GM20431 (cell line): ENCODE measurements around the gene FBXW7.

ENCODE experiments used
- in situ Hi-C: fragments of 300-500 bp; cut with MseI, MboI; formaldehyde crosslinking; loops from one replicate; pipeline ENCODE4 v1.15.0; 2020; ENCODE audit warnings: low sequenced_read_pairs; ENCODE audit not compliant: unreplicated experiment

The FBXW7 gene

GRCh38 chr4:152309418-152309817, 226.5 kb downstream of the FBXW7 start:
- in situ Hi-C loops = no loop called here

- in situ Hi-C loops = no loop called here
Measured at GRCh38 chr4:152308951-152309350, 226.9 kb downstream of the FBXW7 start.

DNA sequence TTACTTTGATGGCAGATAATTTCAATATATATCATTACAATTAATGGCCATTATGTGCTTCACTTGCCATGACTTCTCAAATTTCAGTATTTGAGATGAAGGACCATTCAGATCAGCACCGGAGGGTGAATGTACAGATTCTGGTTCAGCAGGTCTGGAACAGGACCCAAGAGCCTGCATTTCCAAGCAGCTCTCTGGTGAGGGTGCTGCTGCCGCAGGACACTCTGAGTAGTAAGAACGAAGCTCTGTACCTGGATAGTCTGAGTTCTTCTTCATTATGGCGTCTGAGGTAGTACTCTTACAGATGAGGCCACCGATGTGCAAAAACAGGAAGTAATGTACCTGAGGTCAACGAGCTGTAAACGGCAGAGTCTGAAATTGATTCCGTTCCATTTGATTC, 228.2 kb downstream of the FBXW7 start:
- in situ Hi-C loops = no loop called here

DNA sequence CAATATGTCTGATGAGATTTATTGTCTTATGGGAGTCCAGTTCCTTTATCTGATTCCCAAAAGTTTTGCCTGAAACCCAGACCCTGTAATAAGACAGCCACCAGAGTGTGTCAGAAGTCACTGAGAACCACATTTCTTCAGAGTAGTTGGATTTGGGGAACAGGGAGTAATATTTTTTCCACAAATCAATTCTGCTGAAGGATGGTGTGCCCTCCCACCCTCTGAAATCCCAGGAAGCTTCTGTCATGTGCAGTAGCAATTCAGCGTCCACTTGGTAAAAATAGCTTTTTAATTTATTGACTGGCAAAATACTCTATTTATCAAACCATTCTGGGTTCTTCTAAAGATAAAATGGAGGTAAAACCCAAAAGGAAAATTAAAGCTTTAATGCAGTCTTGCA, 229.4 kb downstream of the FBXW7 start:
- in situ Hi-C loops = no loop called here

DNA sequence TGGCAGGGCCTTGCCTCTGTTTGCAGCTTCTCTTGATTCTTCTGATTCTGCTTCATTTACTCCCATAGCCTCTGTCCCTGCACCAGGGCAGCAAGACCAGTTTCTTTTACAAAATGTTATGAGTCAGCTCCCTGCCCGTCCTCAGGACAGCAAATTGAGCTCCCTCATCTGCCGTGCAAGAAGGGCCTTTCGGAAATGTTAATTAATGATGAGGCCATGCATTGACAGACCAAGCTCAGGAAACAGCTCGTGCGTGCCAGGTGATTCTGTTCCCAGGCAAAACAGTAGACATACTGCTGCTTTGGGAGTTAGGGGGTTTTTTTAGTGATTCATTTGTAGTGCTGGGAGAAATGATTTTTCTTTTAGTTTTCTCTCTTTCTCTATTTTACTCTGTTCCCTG, 231.7 kb downstream of the FBXW7 start:
- in situ Hi-C loops = no loop called here

- in situ Hi-C loops = no loop called here
Measured at GRCh38 chr4:152301381-152301780, 234.5 kb downstream of the FBXW7 start.

- in situ Hi-C loops = no loop called here
Measured at GRCh38 chr4:152299553-152299952, 236.3 kb downstream of the FBXW7 start.

DNA sequence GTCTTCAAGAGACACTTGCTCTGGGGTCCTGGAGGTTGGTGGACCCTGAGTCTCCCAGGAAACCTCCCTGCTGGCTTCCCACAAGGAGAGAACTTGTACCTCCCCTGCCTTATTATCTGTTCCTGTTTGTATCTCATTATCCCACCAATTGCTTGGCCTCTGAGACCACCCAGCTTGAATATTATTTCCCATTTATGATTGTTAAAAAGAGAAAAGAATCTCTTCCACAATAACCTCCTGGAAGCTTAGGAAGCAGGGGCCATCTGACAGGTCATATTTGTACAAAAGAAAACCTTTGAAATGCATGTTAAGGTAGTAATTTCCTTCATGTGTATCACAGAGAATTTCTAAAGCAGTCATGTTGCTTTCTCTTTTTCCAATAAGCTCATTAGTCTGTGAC, 239.5 kb downstream of the FBXW7 start:
- in situ Hi-C loops = no loop called here

GRCh38 chr4:152294765-152295164, 241.1 kb downstream of the FBXW7 start:
- in situ Hi-C loops = no loop called here

DNA sequence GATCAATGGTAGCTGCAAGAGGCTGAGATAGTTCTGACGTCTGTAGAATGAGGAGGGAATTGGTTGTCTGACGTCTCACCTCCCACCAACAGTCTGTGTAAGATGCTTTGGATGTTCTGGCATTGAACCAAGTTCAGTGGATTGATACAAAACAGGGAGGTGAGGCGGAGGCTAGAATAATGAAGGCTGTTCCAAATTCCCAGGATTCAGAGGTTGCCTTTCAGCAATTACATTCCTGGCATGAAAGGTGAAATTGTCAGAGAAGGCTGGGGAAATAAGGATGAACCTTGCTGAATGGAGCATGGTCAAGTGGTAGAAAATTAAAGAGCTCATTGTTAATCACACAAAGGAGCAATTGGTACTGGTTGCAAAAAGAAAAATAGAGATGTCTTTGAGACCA, 241.6 kb downstream of the FBXW7 start:
- in situ Hi-C loops = no loop called here

DNA sequence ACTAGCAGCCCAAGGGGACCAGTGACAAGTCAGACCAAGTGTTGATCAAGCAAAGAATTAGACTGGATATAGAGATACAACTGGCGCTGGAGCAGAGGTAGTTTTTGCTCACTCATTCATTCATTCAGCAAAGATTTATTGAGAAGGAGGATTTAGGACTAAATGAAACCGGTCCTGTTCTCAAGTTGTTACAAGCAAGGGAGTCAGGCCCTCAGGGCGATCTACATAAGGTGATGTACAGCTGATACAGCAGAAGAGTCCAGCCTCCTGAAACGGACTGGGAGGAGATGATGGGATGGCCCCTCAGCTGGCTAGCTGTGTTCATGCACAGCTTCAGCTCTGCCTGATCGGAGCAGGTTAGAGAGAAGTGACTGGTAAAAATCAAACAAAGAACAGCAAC, 242.4 kb downstream of the FBXW7 start:
- in situ Hi-C loops = no loop called here

- in situ Hi-C loops = no loop called here
Measured at GRCh38 chr4:152290366-152290921, 245.4 kb downstream of the FBXW7 start.

GRCh38 chr4:152289941-152290340, 246.0 kb downstream of the FBXW7 start:
- in situ Hi-C loops = no loop called here

- in situ Hi-C loops = no loop called here
Measured at GRCh38 chr4:152289541-152289940, 246.4 kb downstream of the FBXW7 start.

DNA sequence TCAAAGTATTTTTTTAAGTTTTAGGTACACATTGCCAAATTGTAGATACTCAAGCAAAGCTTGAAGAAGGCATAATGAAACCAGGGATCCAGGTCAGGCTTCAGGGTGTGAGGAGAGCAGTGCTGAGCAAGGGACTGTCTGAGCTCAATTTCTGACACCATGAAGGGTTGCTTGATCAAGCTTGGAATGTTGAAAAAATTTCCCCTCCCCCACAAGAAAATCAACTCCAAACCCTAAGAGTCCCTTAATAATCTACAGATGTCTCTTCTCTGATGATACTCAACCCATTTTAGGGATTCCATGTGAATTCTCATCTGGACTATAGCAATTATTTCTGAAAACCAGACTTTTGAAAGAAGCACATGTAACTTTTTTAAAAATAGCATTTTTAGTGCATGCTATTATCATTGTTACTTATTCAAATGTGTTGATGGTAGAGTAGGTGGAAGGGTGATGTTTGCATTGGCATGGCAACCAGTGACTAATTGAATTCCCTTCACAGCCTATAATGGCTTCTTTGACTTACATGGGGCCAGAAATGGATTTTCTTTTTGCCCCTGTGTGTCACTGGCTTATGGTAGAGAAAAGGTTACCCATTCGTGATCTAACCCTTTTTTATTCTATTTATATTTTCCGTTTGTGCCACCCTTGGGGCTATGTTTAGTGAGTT, 252.0 kb downstream of the FBXW7 start:
- in situ Hi-C loops = no loop called here

DNA sequence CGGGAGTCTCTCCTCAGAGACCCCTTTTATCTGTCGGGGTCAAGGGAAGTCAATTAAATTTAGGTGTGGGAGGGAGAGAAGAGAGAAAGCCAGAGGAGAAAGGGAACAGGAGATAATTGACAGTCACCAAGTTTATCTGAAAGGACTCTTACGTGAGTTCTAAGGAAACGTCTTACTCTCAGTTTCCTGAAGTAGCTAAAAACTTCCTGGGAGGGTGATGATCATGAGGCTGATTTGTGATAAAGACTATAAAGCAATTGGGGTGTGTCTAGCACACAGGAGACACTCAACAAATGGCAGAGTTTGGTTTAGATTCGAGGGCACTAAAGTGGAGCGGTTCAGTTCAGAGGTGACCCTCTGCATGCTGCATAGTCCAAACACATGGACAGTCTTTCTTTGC, 254.1 kb downstream of the FBXW7 start:
- in situ Hi-C loops = no loop called here

DNA sequence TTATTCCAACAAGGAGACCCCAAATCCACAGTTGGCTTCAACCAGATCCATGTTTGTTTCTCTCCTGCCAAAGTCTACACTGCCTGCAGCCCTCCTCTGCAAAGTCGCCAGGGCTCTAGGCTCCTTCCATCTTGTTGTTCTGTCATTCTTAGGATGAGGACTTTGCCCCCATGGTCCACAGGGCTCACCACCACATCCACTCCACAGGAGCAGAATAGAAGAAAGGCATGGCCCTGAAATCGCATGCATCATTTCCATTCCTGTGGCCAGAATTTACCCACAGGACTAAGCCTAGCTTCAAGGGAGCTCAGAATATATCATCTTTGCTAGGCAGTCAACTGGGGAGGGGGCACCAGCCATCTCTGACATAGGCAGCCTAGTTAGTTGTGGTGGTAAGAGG, 254.7 kb downstream of the FBXW7 start:
- in situ Hi-C loops = no loop called here

GRCh38 chr4:152279234-152279566, 256.7 kb downstream of the FBXW7 start:
- in situ Hi-C loops = no loop called here

DNA sequence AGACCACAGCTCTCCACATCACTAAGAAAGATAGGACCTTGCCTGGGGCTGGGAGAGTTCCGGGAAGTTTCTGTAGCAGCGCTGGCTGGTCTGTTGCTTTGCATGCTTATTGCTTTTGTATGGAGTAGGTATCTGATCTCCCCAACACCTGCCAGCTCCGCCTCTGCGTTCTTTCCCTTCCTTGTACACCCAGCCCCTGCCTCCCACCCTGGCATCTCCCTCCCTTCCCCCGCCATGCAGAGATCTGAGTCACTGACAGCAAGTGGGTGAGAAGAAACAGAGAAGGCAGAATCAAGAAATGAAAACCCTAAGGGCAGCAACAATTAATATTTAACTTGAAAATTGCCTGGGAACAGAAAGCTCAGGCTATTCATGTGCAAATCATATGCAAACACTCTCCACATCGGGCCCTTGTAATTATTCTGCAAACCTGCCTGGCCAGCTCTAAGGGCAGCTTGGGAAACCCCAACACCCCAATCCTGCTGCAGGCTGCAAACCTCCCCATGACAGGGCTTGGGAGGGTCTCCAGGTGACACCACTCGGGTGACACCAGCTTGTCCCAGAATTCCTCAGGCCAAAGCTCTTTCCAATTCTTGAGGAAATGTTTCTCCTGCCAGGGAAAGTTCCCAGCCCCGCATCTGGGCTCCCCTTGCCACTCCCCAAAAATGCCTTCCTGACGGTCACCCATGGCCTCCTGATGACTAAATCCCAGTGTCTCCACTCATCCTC, 257.2 kb downstream of the FBXW7 start:
- in situ Hi-C loops = no loop called here

DNA sequence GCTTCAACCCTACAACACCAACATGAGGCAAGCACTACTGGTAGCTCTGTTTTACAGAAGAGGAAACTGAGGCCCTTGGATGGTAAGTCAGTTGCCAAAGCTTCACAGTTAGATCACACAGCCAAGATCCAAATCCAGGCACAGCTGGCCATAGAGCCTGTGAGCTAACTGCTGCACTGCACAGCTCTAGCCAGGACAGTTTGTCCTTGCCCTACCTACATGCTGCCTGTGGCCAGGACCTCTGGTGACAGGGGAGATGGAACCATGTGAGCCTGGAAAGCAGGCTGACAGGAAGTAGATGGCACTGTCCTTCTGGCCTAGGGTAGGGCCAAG, 257.8 kb downstream of the FBXW7 start:
- in situ Hi-C loops = no loop called here

DNA sequence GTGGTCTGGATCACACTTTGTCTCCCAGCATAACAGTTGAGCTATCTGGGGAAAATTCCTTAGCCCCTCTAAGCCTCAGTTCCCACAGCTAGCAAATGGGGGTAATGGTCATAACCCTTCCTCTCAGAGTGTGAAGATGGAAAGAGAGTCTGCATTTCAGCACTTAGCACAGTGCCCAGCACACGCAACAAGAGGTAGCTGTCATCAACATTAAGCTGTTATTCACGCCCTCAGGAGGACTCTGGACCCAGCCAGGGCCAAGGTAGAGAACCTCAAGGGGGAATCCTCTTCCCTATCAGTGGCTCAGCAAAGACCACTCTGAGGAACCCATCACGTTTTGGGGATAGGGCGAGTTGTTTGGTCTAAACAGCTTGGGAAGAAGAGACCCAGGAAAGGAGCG, 258.6 kb downstream of the FBXW7 start:
- in situ Hi-C loops = no loop called here

- in situ Hi-C loops = no loop called here
Measured at GRCh38 chr4:152273343-152273742, 262.5 kb downstream of the FBXW7 start.
